SU-DHL-6 (cell line): ENCODE measurements around the gene KIF4A.

ENCODE experiments used
- CTCF ChIP-seq: fragments of 200-600 bp; sonication (generic); IDR thresholded peaks from one replicate; pipeline ENCODE4 v1.5.1; 2017; ENCODE audit warnings: antibody characterized with exemption, mild to moderate bottlenecking, low read length, moderate library complexity; ENCODE audit not compliant: insufficient read depth, poor library complexity, severe bottlenecking
- EZH2phosphoT487 ChIP-seq: fragments of 200-600 bp; sonication (generic), shearing (Covaris generic); conservative IDR thresholded peaks from 2 replicates; pipeline ENCODE4 v1.6.1; 2018; ENCODE audit warnings: mild to moderate bottlenecking, antibody characterized with exemption, low read length, moderate library complexity, mixed read lengths

GRCh38 chrX:70244881-70245280 is 45.0 kb upstream of the KIF4A start:
- TF ChIP-seq CTCF (no peak), EZH2phosphoT487 (no peak)
